ENCODE results near the gene ATP1B1.
"Not testable (repeated sequence)": the region's sequence is repeated elsewhere in the genome, so short reads cannot be mapped to it uniquely, and the experiment has no call there.

ATP1B1 gene

DNA sequence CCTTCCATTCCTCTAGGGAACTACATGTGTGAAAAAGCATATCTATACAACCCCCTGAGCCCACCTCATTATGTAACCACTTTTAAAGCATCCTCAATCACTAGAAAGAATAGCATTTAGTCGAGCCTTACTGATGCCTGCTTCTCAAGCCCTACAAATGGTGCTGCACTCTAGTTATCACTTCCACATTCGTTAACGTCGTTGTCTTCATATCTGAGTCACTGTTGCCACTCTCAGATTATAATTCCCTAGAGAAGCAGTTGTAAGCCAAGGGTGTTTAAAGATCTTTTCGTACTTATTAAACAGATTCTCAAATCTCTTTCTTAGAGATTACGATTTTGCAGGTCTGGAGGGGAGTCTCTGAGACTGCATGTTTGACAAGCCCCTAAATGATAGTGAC lies 16.5 kb downstream of the ATP1B1 start:
- Histone ChIP-seq H3K79me2 (ENCODE audit: control insufficient read depth, low read length) (no peaks in the 10 kb centered on the region), H3K9me2 (replicated peaks; ENCODE audit: control insufficient read depth, low read length) (no peaks in the 10 kb centered on the region), H3F3A (ENCODE audit: control insufficient read depth, insufficient read depth) (no peaks in the 10 kb centered on the region), H3K4me2 (ENCODE audit: low read length) (no peak overlapping the region), H3K36me3 (ENCODE audit: control insufficient read depth, low read length) (no peaks in the 10 kb centered on the region), H3K27me3 (ENCODE audit: control insufficient read depth, low read length) (peaks cover 2% of the 10 kb centered on the region; the same call in 1 of the 2 replicates), H3K9me3 (ENCODE audit: control insufficient read depth, insufficient read depth, low read length) (no peaks in the 10 kb centered on the region), H3K4me3 (ENCODE audit: low read length) (no peak overlapping the region), H3K27ac (ENCODE audit: low read depth, low read length) (no peak overlapping the region), H4K20me1 (ENCODE audit: control insufficient read depth, insufficient read depth, low read depth, low read length) (no peaks in the 10 kb centered on the region), H3K4me1 (ENCODE audit: control insufficient read depth, low read length) (no peaks in the 10 kb centered on the region)
- TF ChIP-seq, protein P1, sequence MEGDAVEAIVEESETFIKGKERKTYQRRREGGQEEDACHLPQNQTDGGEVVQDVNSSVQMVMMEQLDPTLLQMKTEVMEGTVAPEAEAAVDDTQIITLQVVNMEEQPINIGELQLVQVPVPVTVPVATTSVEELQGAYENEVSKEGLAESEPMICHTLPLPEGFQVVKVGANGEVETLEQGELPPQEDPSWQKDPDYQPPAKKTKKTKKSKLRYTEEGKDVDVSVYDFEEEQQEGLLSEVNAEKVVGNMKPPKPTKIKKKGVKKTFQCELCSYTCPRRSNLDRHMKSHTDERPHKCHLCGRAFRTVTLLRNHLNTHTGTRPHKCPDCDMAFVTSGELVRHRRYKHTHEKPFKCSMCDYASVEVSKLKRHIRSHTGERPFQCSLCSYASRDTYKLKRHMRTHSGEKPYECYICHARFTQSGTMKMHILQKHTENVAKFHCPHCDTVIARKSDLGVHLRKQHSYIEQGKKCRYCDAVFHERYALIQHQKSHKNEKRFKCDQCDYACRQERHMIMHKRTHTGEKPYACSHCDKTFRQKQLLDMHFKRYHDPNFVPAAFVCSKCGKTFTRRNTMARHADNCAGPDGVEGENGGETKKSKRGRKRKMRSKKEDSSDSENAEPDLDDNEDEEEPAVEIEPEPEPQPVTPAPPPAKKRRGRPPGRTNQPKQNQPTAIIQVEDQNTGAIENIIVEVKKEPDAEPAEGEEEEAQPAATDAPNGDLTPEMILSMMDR (IDR thresholded peaks at IDR 0.05; ENCODE audit: low read depth, low read length, poor library complexity, severe bottlenecking) = no peak
- no peak for TF ChIP-seq EZH2phosphoT487 (IDR thresholded peaks at IDR 0.05; ENCODE audit: borderline replicate concordance, low read length)

- Histone ChIP-seq H3K27me3 (ENCODE audit: control insufficient read depth, low read length) (no peaks in the 10 kb centered on the region), H3K9me2 (replicated peaks; ENCODE audit: control insufficient read depth, low read length) (no peaks in the 10 kb centered on the region), H3K27ac (ENCODE audit: low read depth, low read length) (no peak overlapping the region), H3K79me2 (ENCODE audit: control insufficient read depth, low read length) (no peaks in the 10 kb centered on the region), H3K9me3 (ENCODE audit: control insufficient read depth, insufficient read depth, low read length) (no peaks in the 10 kb centered on the region), H3K4me1 (ENCODE audit: control insufficient read depth, low read length) (no peaks in the 10 kb centered on the region), H3K36me3 (ENCODE audit: control insufficient read depth, low read length) (no peaks in the 10 kb centered on the region), H4K20me1 (ENCODE audit: control insufficient read depth, insufficient read depth, low read depth, low read length) (no peaks in the 10 kb centered on the region), H3F3A (ENCODE audit: control insufficient read depth, insufficient read depth) (no peaks in the 10 kb centered on the region), H3K4me2 (ENCODE audit: low read length) (no peak overlapping the region), H3K4me3 (ENCODE audit: low read length) (no peak overlapping the region)
- TF ChIP-seq, protein P1 (IDR thresholded peaks at IDR 0.05; ENCODE audit: low read depth, low read length, poor library complexity, severe bottlenecking) = no peak
- no peak for TF ChIP-seq EZH2phosphoT487 (IDR thresholded peaks at IDR 0.05; ENCODE audit: borderline replicate concordance, low read length)
Measured at GRCh38 chr1:169124459-169124858, 18.0 kb downstream of the ATP1B1 start.

DNA sequence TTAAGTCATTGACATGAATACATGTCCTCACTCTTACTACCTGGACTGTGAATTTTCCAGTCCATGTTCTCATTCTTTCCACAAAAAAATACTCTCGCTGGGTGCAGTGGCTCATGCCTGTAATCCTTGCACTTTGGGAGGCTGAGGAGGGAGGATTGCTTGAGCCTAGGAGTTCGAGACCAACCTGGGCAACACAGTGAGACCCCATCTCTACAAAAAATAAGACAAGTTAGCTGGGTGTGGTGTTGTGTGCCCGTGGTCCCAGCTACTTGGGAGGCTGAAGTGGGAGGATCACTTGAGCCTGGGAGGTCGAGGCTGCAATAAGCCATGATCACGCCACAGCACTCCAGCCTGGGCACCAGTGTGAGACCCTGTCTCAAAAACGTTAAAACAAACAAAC lies 19.1 kb downstream of the ATP1B1 start:
- H3K27ac ChIP-seq (ENCODE audit: low read depth, low read length); H3K36me3 ChIP-seq (ENCODE audit: control insufficient read depth, low read length); H3K4me1 ChIP-seq (ENCODE audit: control insufficient read depth, low read length); H3K9me3 ChIP-seq (ENCODE audit: control insufficient read depth, insufficient read depth, low read length); H3K4me2 ChIP-seq (ENCODE audit: low read length); H3K4me3 ChIP-seq (ENCODE audit: low read length); H3F3A ChIP-seq (ENCODE audit: control insufficient read depth, insufficient read depth); H3K79me2 ChIP-seq (ENCODE audit: control insufficient read depth, low read length); H3K27me3 ChIP-seq (ENCODE audit: control insufficient read depth, low read length); H3K9me2 ChIP-seq (replicated peaks; ENCODE audit: control insufficient read depth, low read length); H4K20me1 ChIP-seq (ENCODE audit: control insufficient read depth, insufficient read depth, low read depth, low read length): not testable (repeated sequence)

DNA sequence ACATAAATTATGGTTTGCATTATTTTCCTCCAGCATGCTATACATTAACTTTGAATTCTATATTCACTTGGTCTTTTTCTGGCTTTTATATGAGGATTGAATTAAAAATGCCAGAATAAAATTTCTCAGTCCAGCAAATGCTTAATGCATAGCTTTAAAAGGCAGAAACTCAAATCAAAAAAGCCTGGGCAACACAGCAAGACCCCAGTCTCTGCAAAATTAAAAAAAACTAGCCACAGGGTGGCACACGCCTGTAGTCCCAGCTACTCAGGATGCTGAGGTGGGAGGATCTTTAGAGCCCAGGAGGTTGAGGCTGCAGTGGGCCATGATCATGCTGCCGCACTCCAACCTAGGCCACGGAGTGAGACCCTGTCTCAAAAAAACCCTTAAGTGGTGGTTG lies 19.8 kb downstream of the ATP1B1 start:
- no peaks in the 10 kb centered on the region for H3K4me1 ChIP-seq (ENCODE audit: control insufficient read depth, low read length)
- no peak overlapping the region for H3K27ac ChIP-seq (ENCODE audit: low read depth, low read length)
- H4K20me1 ChIP-seq (ENCODE audit: control insufficient read depth, insufficient read depth, low read depth, low read length) = no peaks in the 10 kb centered on the region
- no peak overlapping the region for H3K4me3 ChIP-seq (ENCODE audit: low read length)
- no peaks in the 10 kb centered on the region for H3K9me3 ChIP-seq (ENCODE audit: control insufficient read depth, insufficient read depth, low read length)
- no peak for TF ChIP-seq EZH2phosphoT487 (IDR thresholded peaks at IDR 0.05; ENCODE audit: borderline replicate concordance, low read length)
- TF ChIP-seq, protein P1 (IDR thresholded peaks at IDR 0.05; ENCODE audit: low read depth, low read length, poor library complexity, severe bottlenecking) = no peak
- no peaks in the 10 kb centered on the region for H3K9me2 ChIP-seq (replicated peaks; ENCODE audit: control insufficient read depth, low read length)
- H3F3A ChIP-seq (ENCODE audit: control insufficient read depth, insufficient read depth) = no peaks in the 10 kb centered on the region
- H3K27me3 ChIP-seq (ENCODE audit: control insufficient read depth, low read length) = no peaks in the 10 kb centered on the region
- no peaks in the 10 kb centered on the region for H3K79me2 ChIP-seq (ENCODE audit: control insufficient read depth, low read length)
- H3K4me2 ChIP-seq (ENCODE audit: low read length) = no peak overlapping the region
- H3K36me3 ChIP-seq (ENCODE audit: control insufficient read depth, low read length) = no peaks in the 10 kb centered on the region

Measured in DOHH2 (cell line).